ENCODE results near the gene TNIK.
A peak's percentile ranks its signal among the peaks of the same experiment; 100 is the strongest.
"Not testable (repeated sequence)": the region's sequence is repeated elsewhere in the genome, so short reads cannot be mapped to it uniquely, and the experiment has no call there.

Gene TNIK

DNA sequence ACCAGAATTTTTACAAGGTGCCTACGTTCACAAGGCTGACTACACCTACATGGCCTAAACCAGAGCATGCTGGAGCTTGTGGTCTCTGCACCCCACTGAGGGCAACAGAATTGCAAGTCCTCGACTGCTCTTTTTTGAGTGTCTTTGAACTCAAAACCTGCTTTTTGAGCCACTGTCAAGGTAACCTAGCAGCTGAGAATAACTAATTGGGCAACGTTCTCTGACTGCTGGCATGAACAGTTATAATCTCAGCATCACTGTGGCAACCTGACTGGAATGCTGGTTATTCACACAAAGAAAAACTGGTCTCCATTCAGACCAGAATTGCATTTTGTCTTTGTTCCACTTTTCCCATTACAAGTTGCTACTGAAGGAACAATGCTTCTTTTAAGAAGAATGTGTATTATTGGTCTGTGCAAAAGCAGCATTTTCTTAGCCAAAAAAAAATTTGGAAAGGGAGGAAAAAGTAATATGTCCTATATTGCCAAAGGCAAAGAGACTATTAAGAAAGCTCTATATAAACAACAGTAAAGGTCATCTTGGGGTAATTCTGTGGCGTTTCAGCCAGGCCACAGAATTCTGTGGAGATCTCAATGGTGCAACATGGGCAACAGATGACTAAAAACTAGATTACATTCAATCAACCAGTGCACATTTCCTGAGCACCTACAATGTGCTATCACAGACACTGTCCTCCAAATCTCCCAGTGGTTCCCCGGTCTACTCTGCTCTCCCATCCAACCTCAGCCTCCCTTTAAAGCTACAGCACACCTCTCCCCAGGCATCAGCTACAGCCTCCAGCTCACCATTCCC is 76.8 kb downstream of the TNIK start:
- no peak for DNase-seq (ENCODE audit: low read depth)

GRCh38 chr3:171382347-171382746 is 77.9 kb downstream of the TNIK start:
- DNase-seq (ENCODE audit: low read depth) = not testable (repeated sequence)

GRCh38 chr3:171380711-171381425 is 79.3 kb downstream of the TNIK start:
- no peak for DNase-seq (ENCODE audit: low read depth)

GRCh38 chr3:171379961-171380483 is 80.2 kb downstream of the TNIK start:
- DNase-seq (ENCODE audit: low read depth) = no peak

GRCh38 chr3:171379281-171379680 is 80.9 kb downstream of the TNIK start:
- no peak for DNase-seq (ENCODE audit: low read depth)

DNA sequence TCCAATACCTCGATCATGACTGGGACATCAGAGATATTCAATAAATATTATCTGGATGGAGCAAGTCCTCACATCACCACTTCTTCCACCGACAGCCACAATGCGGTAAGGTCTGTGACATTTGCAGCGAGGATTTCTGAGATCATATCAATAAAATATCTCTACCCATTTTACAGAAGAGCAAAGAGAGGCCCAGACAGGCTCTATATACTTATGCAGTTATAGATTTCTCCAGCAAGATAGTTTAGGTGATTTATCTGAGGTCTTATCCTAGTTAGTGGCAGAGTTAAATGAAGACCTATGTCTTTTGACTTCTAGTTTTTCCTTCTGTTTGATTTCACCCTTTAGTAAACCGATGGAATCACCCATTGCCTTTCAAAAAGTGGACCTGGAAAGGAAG is 81.6 kb downstream of the TNIK start:
- no peak for DNase-seq (ENCODE audit: low read depth)

GRCh38 chr3:171377859-171378258 is 82.3 kb downstream of the TNIK start:
- DNase-seq (ENCODE audit: low read depth) = no peak

DNA sequence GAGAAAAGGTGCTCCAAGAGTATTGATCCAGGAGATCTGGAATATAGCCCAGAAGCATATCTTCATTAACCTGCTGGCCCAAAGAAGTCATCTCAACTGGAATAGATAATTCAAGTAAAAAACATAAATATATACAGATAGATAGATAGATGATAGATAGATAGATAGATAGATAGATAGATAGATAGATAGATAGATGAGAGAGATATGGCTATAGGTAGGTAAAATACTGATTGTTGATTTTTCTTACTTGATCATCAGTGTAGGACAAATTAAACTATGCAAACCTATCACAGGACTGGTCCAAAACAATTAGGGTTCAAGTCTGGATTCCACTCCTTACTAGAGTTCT is 83.6 kb downstream of the TNIK start:
- DNase-seq (ENCODE audit: low read depth) = no peak

GRCh38 chr3:171375666-171376595 is 84.3 kb downstream of the TNIK start:
- DNase-seq (ENCODE audit: low read depth) = no peak

- DNase-seq (ENCODE audit: low read depth) = peak; percentile 47
These were observed 85.4 kb downstream of the TNIK start for GRCh38 chr3:171374661-171375285.

DNA sequence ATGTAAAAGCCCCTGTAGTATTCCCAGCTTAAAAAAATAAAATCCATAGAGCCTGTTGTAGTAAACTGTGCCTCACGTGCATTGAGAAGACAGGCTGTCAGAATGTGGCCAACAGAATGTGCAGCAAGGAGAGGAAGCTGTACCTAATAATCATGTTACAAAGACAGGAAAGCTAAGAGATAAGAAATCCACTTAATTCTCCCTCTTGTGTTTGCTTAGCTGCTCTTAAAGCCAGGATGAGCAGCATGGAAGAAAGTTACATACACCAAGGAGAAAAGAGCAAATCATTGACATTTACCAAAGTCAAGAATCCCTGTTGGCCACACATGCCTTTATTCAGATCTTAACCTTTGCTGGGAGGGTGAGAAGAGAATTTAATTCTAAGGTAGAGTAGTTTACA is 85.9 kb downstream of the TNIK start:
- DNase-seq (ENCODE audit: low read depth) = no peak

DNA sequence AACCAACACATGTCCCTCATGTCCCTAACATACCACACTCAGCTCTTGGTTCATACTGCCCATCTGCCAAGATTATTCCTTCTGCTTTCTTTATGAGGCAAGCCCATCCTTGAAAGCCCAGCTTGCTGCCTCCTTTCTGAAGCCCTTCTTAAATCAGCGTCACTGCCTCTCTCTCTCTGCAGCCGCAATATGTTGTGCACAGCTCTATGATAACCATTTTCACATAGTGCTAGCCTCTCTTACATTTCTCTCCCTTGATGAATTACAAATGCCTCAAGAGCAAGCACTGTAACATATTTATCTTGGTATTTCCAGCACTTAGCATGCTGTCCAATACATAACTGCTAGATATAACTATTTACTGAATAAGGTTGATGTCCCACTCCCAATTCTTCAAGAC is 86.5 kb downstream of the TNIK start:
- DNase-seq (ENCODE audit: low read depth) = no peak

DNA sequence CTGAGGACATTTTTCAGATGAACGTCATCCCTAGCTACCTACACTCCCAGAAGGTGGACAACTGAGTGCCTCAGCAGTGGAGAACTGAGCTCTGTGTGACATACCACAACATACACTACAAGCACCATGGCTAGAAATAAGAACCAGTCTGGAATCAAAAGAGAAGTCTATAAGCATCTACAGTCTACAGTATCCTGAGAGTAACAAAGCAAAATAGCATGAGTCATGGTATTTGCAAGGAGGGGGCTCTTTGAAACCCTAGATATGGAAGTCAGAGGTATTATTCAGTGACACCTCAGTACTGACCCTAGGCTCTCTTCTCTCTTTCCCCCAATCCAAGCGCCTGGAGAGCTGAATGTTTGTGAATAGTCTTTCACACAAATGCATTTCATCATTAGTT is 87.5 kb downstream of the TNIK start:
- DNase-seq (ENCODE audit: low read depth) = no peak

DNA sequence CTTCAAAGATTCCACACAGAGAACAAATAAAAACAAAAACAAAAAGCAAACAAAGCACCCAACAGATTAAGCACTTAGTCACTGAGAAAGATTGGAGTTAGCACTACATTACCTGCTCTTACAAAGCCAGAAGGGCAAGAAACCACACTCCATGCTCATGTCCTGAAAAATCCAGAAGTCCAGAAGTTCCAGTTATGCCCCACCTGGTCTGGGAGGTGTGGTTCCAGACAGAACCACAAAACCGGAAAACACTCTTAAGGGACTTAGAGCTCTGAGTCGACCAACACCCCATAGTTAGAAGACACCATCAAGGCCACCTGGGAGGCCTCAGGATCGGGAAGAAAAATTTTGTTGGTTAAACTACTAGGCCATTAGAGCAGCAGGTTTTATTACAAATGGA is 88.9 kb downstream of the TNIK start:
- no peak for DNase-seq (ENCODE audit: low read depth)

- no peak for DNase-seq (ENCODE audit: low read depth)
These were observed 91.0 kb downstream of the TNIK start for GRCh38 chr3:171369156-171369555.

GRCh38 chr3:171366738-171367137 is 93.5 kb downstream of the TNIK start:
- not testable (repeated sequence) for DNase-seq (ENCODE audit: low read depth)

DNA sequence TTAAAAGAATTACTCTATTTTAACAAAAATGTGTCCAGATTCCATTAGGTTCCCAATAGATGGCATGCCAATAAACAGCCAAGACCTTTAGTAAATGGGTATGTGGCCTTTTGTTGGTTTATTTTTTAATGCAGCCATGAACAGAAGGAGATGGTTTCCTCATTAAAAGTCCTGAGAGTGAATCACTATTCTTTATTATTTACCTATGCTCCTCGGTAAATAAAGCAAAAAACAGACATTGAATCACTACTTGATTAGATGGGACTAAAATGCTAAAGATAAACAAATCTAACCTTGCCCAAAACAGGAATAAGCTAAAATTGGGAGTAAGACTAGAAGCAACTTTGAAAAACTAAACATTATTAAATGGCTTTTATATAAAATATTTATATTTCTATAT is 94.2 kb downstream of the TNIK start:
- DNase-seq (ENCODE audit: low read depth) = no peak

GRCh38 chr3:171365489-171365888 is 94.7 kb downstream of the TNIK start:
- no peak for DNase-seq (ENCODE audit: low read depth)

GRCh38 chr3:171364500-171364899 is 95.7 kb downstream of the TNIK start:
- DNase-seq (ENCODE audit: low read depth) = no peak

DNA sequence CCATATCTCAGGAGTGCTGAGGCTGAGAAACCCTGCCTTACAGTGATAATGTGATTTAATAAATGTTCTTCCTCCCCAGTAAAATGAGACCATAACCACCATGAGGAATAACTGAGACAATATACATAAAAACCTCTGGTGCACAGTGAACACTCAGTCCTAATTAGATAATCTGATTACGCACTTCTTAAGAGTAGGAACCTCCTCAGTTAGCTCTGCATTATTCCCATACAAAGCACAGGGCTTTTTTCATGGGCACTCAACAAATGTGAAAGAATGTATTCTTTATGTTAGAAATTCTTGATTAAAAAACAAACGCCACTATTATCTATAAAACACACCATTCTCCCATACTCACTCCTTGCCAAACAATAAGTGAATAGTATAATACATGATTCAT is 97.0 kb downstream of the TNIK start:
- no peak for DNase-seq (ENCODE audit: low read depth)

GRCh38 chr3:171362575-171362974 is 97.6 kb downstream of the TNIK start:
- DNase-seq (ENCODE audit: low read depth) = no peak

- DNase-seq (ENCODE audit: low read depth) = no peak
These were observed 101.4 kb downstream of the TNIK start for GRCh38 chr3:171358881-171359198.

All from HS-27A (cell line).